Measurements from ENCODE around the gene PTK6.

- TF ChIP-seq CTCF (IDR thresholded peaks at IDR 0.05) (no peak), POLR2A (IDR thresholded peaks at IDR 0.05) (no peak)
These were observed 46.8 kb downstream of the PTK6 start for GRCh38 chr20:63490416-63490815.
